NK-92 (cell line): ENCODE data around the gene GNPDA1.

ENCODE experiments used
- DNase-seq: peaks from one replicate; lab custom pipeline; 2025; ENCODE audit not compliant: unreplicated experiment; lab: John Stamatoyannopoulos, UW

Gene GNPDA1

DNA sequence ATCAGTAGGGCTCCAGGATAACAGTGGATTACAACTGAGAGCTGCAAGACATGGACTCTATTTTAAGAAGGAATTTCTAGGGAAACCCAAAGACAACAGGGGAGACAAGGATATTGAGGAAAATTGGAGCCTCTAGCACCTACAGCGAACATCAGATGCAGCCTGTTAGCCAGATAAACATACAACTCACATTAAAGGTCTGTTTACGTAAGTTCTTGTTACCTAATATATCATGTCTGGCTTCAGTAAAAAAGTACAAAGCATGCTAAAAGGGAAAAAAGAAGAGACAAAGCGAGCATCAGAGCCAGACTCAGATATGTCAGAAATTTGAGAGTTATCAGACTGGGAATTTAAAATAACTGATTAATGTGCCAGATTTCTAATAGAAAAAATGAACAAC lies 17.2 kb downstream of the GNPDA1 start:
- no peak for DNase-seq

DNA sequence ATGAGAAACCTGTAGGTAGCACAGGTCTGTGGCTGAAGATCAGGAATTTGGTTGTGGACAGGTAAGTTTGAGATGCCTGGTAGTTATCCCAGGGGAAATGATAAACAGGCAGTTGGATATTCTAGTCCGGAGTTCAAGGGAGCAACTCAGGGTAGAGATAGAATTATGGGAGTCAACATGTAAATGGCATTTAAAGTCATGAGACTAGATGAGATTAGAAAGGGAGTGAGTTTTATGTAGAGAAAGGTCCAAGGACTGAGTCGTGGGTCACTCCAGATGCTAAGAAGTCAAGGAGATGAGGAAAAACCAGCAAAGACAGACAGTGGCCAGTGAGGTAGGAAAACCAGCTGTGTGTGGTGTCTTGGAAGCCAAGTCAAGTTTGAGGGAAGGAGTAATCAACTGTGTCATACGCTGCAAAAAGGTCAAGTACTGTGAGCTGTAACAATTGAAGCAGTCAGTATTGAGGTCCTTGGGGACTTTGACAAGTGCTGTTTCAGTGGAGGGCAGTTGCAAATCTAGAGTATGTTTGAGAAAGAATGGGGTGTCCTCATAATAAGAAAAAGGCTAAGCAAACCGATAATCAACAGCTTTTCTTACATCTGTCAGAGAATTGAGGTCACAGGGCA lies 18.2 kb downstream of the GNPDA1 start:
- no peak for DNase-seq

DNA sequence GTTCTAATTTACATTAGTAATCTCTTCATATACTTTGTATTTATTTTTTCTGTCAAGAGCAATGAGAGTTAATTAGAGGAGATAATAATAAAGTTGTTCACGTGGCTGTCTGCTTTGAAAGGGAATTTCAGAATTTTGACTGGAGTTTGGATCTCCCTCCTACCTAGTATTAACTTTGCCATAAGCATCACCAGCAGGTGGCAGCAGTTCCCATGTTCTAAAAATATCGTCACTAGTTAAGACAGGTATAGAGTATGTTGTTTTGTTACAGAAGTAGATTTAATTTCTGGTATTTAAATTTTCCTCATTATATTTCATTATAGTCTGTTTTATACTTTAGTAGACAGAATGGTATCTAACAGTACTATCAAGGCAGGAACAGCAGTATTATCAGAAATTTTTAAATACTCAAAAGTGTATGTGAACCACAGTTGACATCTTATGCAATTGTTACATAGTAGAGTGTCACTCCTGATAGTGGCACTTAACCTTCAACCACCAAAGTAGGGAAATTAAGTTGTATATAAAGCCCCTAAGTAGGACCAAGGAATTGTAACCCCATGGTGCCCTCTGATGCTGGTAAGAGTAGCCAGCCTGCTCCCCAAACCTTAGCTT lies 20.4 kb downstream of the GNPDA1 start:
- DNase-seq = peak; percentile 16

DNA sequence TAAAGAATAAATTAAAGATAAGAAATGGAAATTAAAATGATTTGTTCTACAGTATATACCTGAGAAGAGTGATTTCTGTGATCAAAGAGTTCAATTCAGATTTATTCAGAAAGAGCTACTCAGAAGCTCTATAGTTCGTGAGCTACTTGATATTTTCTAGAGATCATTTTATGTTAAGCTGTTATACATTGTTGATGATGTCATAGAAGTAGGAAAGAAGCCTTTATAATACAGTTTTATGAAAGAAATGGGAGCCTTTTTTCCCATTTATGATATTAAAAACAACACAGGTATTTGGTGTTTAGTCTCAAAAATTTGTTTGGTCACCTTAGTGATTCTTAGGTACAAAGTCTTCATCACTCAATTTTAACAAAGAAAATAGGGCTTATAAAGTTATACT lies 23.1 kb downstream of the GNPDA1 start:
- no peak for DNase-seq

DNA sequence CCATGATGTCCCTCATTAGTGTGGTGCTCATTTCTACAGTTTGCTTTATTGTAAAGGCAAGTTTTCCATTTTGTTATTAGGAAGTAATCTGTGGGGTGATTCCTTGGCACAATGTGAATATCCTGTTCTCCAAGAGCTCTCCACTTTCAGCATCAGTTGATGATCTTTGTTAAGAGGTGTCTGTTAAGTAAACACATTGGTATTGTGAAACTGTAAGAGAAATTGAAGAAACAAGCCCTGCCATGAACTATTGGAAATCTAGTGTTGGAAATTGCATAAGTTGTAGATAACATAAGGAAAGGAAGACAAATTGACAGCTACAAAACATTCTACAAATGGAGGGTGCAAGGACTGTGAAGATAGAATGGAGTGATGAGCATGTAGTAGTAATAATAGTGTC lies 26.8 kb downstream of the GNPDA1 start:
- no peak for DNase-seq

DNA sequence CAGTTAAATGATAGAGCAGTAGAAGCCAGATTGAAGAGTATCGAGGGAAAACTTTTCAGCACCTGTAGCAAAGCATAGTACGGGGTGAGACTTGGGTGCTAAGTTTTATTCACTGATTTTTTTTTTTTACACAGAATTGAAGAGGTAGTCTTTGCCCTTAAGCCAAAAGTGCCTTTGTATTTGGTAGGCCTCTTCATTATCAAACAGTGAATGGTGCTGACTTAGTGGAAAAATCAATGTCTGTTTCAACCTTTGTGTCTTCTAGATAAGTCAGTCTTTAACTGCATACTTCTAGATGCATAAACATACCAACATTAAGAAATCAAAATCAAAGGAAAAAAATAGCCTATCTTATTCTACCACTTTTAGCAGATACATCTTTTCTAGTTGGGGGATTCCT lies 30.2 kb downstream of the GNPDA1 start:
- no peak for DNase-seq

DNA sequence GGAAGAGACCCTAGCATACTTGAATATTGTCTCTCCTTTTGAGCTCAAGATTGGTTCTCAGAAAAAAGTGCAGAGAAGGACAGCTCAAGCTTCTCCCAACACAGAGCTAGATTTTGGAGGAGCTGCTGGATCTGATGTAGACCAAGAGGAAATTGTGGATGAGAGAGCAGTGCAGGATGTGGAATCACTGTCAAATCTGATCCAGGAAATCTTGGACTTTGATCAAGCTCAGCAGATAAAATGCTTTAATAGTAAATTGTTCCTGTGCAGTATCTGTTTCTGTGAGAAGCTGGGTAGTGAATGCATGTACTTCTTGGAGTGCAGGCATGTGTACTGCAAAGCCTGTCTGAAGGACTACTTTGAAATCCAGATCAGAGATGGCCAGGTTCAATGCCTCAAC lies 34.4 kb downstream of the GNPDA1 start:
- DNase-seq = no peak

DNA sequence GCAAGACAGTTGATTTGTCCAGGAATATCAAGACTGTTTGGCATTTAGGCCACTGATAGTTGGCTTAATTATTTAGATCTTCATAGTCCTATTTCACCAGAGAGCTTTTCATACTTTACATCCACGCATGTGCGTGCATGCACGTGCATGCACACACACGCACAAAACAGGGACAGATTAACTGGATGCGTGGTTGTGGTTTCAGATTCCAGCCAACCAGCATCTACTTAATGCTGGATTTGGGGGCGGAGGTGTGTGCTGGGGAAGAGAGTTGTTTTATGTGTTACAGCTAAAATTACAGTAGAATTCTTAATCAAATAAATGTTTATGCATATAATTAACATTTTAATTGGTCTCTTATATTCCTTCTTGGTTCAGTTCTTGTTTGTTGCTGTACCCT lies 36.7 kb downstream of the GNPDA1 start:
- DNase-seq = no peak

DNA sequence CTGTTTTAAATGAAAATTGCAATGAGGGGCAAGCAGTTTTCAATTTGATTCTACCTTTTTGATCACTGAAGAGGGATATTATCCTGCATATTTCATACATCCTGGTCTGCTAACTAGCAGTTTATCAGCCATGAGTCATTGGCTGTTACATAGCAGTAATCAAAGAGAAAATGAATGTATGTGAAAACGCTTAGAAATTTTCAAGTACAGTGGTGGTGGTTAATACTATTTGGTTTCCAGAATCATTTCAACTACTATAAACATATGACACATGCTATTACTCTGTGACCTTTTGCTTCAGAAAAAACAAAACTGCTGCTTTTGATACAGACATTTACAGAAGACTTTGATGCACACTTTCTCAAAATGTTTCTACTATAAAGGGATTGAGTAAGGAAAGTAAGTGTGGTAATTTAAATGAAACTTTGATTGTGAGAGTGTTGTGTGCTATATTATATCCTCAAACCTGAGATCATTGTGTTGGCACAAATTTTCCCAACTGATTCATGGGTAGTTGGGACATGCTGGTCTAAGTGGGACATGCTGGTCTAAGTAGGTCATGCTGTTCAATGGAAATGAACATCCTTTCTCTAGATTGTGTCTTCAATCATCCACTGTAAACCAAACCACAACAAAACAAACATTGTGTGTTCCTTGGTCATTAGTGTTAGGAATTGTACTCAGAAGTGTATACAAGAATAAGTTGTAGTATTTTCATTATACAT lies 38.8 kb downstream of the GNPDA1 start:
- DNase-seq = no peak

DNA sequence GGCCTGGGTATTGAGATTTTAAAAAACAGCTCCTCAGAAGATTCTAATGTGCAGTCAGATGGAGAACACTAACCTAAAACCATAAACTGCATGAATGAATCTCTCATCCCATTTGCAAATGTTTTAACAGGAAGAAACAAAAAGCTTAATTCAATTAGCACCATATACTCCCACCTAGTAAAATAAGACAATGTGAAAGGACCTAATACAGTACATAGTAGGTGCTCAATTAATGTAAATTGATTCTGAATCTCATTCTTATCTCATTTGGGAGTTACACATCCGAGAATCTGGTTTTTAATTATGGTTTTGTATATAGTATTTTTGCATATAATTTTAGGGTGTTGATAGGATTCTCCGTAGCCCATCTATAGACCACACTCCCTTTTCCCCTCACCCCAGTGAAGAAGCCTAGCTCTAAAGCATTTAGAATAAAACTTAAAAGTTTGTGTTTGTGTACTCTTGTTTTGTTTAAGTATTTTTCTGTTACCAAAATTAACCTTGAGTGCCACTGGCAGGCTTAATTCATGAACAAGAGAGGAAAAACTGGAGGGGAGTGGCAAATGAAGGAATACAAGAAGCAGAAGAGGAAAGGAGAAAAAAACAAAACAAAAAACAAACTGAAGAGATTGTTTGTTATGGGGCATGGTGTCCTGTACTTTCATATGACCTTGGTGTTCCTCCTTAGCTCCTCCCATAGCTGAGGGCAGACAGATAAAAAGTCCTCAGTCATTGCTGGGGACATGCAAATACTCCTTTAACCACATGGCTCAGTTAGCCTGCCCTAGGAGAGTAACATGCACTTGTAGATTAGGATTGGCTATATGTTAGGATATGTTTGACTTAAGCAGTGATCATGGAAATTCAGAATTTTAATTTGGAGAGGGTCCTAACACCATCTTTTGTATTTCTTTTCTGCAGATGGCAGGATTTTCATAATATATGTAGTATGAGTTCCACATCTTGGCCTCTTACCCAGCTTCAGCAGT lies 42.8 kb downstream of the GNPDA1 start:
- DNase-seq = no peak

DNA sequence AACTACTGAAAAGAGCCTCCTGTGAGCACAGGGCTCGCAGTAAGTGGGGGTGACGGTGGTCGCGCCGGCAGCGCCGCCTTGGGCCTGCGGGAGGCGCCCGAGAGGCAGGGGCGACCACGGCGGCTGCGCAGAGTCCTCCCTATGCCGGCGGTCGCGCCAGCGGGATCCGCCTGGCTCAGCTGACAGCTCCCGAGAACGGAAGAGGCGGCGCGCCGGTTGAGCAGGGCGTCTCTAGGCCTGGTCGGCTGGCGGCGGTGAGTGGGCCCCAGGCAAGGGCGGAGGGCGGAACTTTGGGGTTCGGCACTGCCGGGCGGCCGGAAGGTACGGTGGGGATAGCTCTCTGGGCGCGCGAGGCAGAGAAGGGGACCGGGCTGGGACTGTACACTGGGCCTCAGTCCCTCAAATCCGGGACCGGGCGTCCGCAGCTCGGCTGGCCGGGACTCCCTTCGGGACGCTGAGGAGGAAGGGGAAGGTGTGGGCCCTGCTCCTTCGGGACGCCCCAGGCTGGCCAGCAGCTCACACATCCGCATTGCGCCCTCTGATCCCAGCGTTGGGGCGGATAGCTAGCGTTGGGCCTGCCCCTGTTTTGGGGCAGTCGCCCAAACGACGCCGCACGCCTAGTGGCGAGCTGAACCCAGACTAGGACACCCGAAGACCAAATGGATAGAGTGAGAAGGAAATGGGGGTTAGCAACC lies 43.8 kb downstream of the GNPDA1 start, which contains the start of gene RNF14:
RNF14 (plus strand) TSS at position 192 of the 695 bp plus-strand sequence. CDS start 4,484 bp downstream, outside the sequence.
- peak; percentile 64 for DNase-seq

DNA sequence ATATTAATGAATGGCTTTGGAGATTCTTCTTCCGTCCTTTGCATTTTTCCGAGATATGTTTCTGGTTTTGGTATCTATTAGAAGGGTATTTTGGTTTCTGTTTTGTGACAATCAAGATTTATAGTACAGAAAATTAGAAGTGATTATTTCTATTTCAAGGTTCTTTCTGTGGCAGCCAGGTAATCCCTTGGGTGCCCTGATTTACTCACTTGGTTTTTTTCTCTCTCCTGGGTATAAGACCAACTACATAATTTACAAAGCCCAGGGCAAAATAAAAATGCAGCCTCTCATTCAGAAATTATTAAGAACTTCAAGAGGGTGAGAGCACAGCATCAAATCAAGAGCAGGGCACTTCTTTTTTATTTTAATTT lies 45.9 kb downstream of the GNPDA1 start:
- no peak for DNase-seq

DNA sequence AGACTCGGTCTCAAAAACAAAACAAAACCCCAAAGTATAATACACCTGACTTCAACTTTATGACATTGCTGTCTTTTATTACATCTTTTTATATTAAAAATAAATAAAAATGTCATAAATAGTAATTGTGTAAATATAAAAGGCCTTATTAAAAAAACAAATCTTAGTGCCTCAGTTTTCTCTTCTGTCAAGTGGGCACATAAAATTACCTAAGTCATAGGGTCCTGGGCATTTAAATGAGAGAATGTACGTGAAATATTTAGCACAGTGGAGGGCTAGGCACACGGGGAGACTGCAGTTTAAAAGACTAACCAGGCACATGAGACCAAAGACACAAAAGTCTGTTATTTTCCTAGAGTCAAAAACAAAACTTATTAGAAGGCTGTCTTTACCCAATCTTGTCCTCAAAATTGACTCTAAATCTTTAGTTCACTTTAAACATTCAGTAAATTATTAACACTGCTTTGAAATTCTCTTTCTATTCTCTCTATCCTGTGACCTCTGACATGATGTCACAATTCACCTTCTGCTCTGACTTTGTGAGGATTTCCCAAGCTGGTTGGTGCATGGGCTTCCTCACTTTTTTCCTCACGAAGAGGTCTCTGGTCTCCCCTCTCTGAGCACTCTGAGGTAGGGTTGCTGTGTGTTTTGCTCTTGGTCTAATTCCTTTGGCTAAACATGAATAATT lies 46.4 kb downstream of the GNPDA1 start:
- DNase-seq = no peak

DNA sequence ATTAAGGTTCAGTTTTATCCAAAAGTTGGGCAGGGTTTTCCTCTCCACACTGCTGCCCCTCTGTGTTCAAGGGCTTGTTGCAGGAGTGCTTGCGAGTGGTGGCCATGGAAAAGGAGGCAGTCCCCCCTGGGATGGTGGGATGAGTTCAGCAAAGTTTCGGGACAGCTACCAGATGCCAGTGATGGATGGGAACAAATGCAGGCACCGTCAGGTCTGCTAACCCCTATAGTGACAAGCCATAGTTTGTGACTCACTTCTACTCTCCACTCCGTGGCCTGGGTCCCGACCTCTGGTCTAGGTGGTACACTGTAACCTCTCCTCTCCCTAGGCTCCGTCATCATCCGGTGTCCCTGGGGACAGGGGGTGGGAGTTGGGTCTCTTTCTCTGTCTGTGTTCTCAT lies 47.8 kb downstream of the GNPDA1 start:
- DNase-seq = no peak

DNA sequence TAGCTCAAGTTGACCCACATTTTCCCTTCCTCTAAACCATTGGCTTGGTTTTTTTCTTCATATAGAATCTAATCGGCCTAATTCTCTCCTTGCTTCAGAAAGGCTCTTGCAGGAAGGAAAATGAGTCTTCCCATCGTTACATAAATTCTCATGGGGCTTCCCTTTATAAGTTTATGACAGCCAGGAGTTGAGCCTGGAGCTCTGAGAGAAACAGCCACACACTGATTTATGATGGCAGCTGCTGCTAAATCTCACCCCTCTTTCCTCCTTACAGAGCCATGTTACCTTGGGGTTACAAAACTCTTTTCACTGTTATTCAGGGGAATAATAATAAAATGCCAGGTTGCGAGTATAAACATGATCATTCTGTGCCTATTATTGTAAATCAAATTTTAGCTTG lies 49.1 kb downstream of the GNPDA1 start:
- no peak for DNase-seq

DNA sequence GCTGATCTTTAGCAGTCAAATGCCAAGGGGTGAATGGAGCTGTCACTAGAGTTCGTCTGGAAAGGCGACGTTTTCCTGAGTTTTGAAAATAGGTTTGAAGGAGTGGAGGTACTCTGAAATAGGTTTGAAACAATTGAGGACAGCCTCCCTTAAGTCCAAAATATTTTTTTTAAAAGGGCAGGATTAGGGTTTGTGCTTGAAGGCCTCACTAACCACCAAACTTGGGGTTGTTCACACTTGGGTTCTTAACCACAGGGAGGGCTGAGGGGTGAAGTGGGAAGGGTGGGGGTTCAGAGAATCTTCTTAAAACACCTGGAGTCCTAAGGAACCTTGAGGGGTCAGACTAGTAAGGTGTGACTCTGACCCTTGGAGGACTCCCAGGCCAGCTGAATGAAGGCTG lies 51.4 kb downstream of the GNPDA1 start:
- no peak for DNase-seq

DNA sequence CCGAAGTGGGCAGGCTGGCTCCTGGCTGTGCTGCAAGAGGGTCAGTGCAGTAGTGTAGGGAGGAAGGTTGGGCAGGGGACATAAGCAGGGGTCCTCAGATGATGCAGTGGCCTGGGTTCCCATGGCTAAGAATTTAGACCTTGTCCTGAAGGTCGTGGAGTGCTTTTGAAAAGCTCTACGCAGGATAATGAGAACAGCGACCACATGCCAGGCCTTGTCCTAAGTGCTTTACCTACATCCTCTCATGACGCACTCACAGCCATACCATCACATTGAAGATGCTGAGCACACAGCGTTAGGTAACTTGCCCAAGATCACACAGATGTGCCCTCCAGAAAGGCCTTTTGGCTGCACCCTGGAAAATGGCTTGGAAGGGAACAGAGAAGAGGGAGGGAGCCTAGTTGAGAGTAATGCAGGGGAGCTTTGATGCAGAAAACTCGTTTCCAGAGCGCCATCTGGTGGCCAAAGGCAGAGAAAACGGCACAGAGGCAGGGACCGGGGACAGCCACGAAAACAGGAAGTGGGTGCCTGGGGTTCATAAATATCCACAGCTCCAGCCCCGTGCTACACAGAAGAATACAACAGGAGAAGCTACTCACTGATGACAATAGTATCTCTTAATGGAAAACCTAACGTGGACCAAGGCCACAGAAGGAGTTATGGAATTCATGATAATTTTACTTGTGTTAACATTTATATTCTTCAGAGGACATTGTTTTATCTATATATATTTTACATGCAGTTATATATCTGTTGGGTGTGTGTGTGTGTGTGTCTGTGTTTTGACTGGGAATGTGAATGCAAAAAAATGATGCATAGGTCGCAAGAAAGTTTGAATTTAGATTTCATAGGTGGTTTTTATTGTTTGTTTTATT lies 52.1 kb downstream of the GNPDA1 start:
- DNase-seq = peak; percentile 32

DNA sequence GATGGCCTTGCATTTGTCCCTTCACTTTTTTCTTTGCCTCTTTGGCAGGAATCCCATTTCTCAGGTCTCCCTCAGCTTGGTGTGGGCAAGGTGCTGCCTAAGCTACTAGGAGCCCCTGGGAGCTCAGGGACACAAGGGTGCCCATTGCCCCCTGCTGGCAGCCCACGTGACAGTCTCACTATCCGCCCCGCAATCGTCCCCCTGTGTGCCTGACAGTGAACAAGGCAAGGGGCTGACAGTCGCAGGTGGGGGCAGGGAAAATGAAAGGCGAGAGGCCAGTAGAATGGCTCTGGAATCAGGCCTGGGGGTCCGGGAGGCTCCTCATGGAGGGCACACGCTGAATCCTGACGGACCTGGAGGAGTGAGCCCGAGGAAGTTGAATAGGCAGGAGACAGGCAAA lies 52.8 kb downstream of the GNPDA1 start:
- DNase-seq = no peak

DNA sequence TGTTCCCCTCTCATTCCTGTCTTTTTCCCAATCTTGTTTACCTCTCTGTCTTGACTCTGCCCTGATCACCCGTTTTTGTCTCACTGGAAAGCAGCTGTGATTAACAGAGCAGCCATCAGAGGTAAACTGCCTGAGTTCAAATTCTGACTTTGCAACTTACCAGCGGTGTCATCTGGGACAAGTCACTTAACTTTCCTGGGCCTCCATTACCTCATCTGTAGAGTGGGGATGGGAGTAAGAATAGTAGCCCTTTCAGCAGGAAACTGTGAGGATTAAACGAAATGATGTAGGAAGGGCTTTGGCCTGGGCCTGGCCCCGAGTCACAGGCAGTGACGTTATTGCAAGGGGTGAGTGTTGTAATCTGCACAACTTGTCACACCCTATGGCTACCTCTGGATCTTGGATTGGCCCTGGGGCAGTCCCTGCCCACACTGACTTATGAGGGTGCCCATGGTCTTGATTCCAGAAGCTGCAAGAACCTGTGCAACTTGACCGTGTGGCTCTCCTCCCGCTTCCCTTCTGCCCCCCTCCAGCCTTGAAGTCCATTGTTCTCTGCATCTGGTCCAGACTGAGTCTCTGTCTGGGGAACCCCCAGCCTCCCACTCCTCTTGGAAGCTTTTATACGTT lies 54.2 kb downstream of the GNPDA1 start:
- DNase-seq = no peak
